Ovary (tissue), 9 donors: ENCODE data around the gene RPS6KA5. TPM values are rescaled to one million over a fixed set of nuclear protein-coding genes. Genes with fewer than 3 reads are reported as not detected.
"Not testable (repeated sequence)": the region's sequence is repeated elsewhere in the genome, so short reads cannot be mapped to it uniquely, and the experiment has no call there.

Experiments
- DNase-seq, 5 donors: peaks; one replicate each; pipeline ENCODE4 v3.0.0-alpha.2; 2019 to 2020
- H3K27ac ChIP-seq, 2 donors: fragments of 200-600 bp; one replicate each; pipeline versions ENCODE4 v1.5.1 to v1.8.0; 2019 to 2022
- H3K27me3 ChIP-seq: fragments of 200-600 bp; one replicate; pipeline ENCODE4 v1.8.0; 2022
- H3K36me3 ChIP-seq: fragments of 200-600 bp; sonication (generic); one replicate; pipeline ENCODE4 v1.5.1; 2019
- H3K4me1 ChIP-seq: one replicate; pipeline ENCODE4 v1.8.1; 2013; ENCODE audit warnings: mild to moderate bottlenecking, moderate library complexity; ENCODE audit not compliant: insufficient read depth
- H3K4me3 ChIP-seq: fragments of 200-600 bp; sonication (generic); one replicate; pipeline ENCODE4 v1.5.1; 2017
- H3K9me3 ChIP-seq, 2 donors: fragments of 200-600 bp in 1 of 2; sonication (generic) in 1 of 2; one replicate each; pipeline versions ENCODE4 v1.5.1 to v1.8.1; 2013 to 2019; ENCODE audit warnings: mild to moderate bottlenecking in 1 of 2, moderate library complexity in 1 of 2
- EP300 ChIP-seq: sonication (generic); formaldehyde crosslinking; IDR thresholded peaks from one replicate; pipeline ENCODE4 v1.6.1; 2017; ENCODE audit warnings: antibody characterized with exemption
- POLR2A ChIP-seq: fragments of 450-650 bp; IDR thresholded peaks from one replicate; pipeline ENCODE4 v1.6.1; 2017; ENCODE audit warnings: antibody characterized with exemption, mild to moderate bottlenecking, moderate library complexity
- WGBS, 3 donors: extraction: QIAGEN DNeasy Blood & Tissue Kit in 1 of 3; methylation state at CpG; one replicate each; pipeline versions ENCODE4 v1.1.5 to v1.1.7; 2013 to 2017; 5-methylcytosine and 5-hydroxymethylcytosine counted together
- intact Hi-C, 4 donors: fragments of 100-400 bp; cut with DNase I; formaldehyde crosslinking; loops; one replicate each; pipeline versions ENCODE4 v1.11.0 to v1.15.1; 2022 to 2023
- polyA plus RNA-seq, 2 donors: library from polyadenylated mRNA; stranded (reverse); fragments of 200-250 nt in 1 of 2; fragments of 350-450 nt in 1 of 2; fragmentation: Illumina TruSeq in 1 of 2; extraction: RNeasy Lipid Tissue Mini Kit (QIAGEN cat#74804) in 1 of 2; gene quantifications; one replicate each; pipeline ENCODE4 v1.2.3, GENCODE V29; 2013 to 2014
- total RNA-seq, 7 donors: library from RNA; depleted of rRNA in 2 of 7; stranded (reverse); fragments of >200 nt in 2 of 7; fragmentation: NEBNext Ultra II Directional in 3 of 7; extraction: Animal tissue kit (Norgen Biotek cat#: 25700) in 3 of 7; gene quantifications; one replicate each; pipeline versions ENCODE4 v1.1.0 to v1.2.4, GENCODE V29; 2016 to 2023
- TF ChIP-seq, protein P1 (sequence below), 3 donors: fragments of 450-650 bp in 2 of 3; fragments of 200-600 bp in 1 of 3; IDR thresholded peaks; one replicate each; pipeline versions ENCODE4 v1.5.1 to v1.8.0; 2016 to 2022; ENCODE audit warnings: antibody characterized with exemption in 3 of 3, mild to moderate bottlenecking in 1 of 3
- donor health status: DM: no; HTN: no; CAD: no; lungs with moderate emphysema.
- donor health status: DM: no; HTN: no; CAD: no.
- donor health status: Bipolar disorder and iron deficiency.
- donor health status: DM: yes; HTN: yes; CAD: no.
- donor health status: DM: no; HTN: no; CAD: no.
- donor health status: DM: yes; HTN: yes; CAD: no.

The RPS6KA5 gene
- total and polyA plus RNA-seq, 9 donors = 3.8 to 19.0 (median 8.4) TPM

DNA sequence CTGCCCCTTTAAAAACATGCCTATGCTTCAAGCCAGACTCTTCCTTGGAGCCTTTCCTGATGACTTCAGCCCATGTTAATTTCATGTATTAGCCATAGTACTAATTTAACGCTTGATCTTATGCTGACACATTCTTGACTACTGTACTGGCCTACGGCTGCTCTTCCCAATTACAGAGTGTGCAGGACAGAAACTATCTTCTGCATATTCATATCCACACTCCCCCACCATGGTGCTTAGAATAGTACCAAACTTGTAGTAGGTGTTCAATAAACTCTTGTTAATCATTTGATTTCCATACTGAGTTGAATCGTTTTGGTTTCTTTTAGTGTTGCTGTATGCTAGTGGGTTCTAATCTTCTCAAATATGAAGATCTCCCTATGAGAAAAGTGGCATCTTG is 31.6 kb upstream of the RPS6KA5 start:
- no peak for DNase-seq
- WGBS, 3 donors = 82 to 95% (median 92%) methylated on average over 3 of the region's 3 CpGs
- no peak overlapping the region for H3K4me3 ChIP-seq
- H3K9me3 ChIP-seq = no peaks in the 10 kb centered on the region
- H3K27ac ChIP-seq = no peak overlapping the region
- intact Hi-C loops = no loop called here
- peaks cover 4% of the 10 kb centered on the region for H3K4me1 ChIP-seq
- H3K36me3 ChIP-seq = no peaks in the 10 kb centered on the region
- no peaks in the 10 kb centered on the region for H3K27me3 ChIP-seq
- TF ChIP-seq EP300 = no peak
- TF ChIP-seq, protein P1, sequence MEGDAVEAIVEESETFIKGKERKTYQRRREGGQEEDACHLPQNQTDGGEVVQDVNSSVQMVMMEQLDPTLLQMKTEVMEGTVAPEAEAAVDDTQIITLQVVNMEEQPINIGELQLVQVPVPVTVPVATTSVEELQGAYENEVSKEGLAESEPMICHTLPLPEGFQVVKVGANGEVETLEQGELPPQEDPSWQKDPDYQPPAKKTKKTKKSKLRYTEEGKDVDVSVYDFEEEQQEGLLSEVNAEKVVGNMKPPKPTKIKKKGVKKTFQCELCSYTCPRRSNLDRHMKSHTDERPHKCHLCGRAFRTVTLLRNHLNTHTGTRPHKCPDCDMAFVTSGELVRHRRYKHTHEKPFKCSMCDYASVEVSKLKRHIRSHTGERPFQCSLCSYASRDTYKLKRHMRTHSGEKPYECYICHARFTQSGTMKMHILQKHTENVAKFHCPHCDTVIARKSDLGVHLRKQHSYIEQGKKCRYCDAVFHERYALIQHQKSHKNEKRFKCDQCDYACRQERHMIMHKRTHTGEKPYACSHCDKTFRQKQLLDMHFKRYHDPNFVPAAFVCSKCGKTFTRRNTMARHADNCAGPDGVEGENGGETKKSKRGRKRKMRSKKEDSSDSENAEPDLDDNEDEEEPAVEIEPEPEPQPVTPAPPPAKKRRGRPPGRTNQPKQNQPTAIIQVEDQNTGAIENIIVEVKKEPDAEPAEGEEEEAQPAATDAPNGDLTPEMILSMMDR (IDR thresholded peaks at IDR 0.05) = no peak
- no peak for TF ChIP-seq POLR2A

DNA sequence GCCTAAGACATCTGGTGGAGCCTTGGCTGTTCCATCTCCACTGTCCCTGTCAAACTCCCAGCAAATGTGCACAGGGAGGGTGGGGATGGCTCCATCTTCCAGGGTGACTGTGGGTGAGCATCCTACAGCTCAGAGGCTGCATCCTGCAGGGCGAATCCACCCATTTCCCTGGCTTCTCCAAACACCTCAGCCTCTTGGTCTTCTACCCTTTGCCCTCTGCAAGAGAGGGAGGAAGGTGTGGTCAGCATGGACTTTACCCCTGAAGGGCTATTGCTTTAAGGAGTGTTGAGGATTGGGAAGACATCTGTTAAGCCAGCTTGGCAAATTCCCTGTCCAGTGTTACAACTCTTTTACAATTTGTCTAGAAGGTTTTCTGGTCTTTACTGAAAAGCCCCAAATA is 30.3 kb upstream of the RPS6KA5 start:
- TF ChIP-seq EP300 (no peak), POLR2A (no peak)
- peaks cover 4% of the 10 kb centered on the region for H3K4me1 ChIP-seq
- whole genome bisulfite sequencing, 3 donors = 95 to 100% (median 100%) methylated on average over 1 of the region's 1 CpG

DNA sequence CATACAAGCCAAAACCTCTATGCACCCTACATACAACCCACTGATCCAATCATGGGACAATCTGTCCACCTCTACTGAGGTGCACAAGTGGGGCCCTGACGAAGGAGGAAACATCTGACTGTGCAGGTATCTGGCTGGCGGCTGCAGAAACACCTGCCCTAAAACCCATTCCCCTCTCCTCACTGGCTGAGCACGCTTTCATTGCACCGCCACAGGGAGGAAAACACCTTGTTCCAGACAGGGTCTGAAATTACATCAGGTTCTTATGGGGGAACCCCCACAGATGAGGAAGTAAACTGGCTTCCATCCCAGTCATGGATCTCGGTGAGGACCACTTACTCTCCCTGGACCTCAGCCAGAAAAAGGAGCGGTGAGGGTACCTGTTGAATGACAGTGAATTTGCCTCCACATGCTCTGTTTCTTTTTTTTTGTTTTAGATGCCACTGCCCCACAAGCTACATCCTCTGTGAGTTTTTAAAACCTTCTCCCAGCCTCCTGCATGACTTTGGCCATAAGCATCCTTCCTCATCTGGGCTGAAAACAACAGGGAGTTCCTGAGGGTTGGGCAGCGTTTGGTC is 29.6 kb upstream of the RPS6KA5 start:
- H3K27ac ChIP-seq = no peak overlapping the region
- H3K9me3 ChIP-seq = no peaks in the 10 kb centered on the region
- WGBS, 3 donors = 84 to 92% (median 91%) methylated on average over 7 of the region's 7 CpGs
- H3K4me1 ChIP-seq = peaks cover 4% of the 10 kb centered on the region
- no peak overlapping the region for H3K4me3 ChIP-seq
- TF ChIP-seq, protein P1 (IDR thresholded peaks at IDR 0.05) = no peak
- TF ChIP-seq EP300 = no peak
- TF ChIP-seq POLR2A = no peak
- no peaks in the 10 kb centered on the region for H3K36me3 ChIP-seq
- no peaks in the 10 kb centered on the region for H3K27me3 ChIP-seq
- intact Hi-C loops = no loop called here
- no peak for DNase-seq

More for the DNA sequence above, 30.3 kb upstream of the RPS6KA5 start:
- H3K36me3 ChIP-seq = no peaks in the 10 kb centered on the region
- H3K4me3 ChIP-seq = no peak overlapping the region
- intact Hi-C loops = no loop called here
- H3K27ac ChIP-seq = no peak overlapping the region
- DNase-seq = no peak
- no peaks in the 10 kb centered on the region for H3K27me3 ChIP-seq
- H3K9me3 ChIP-seq = no peaks in the 10 kb centered on the region

DNA sequence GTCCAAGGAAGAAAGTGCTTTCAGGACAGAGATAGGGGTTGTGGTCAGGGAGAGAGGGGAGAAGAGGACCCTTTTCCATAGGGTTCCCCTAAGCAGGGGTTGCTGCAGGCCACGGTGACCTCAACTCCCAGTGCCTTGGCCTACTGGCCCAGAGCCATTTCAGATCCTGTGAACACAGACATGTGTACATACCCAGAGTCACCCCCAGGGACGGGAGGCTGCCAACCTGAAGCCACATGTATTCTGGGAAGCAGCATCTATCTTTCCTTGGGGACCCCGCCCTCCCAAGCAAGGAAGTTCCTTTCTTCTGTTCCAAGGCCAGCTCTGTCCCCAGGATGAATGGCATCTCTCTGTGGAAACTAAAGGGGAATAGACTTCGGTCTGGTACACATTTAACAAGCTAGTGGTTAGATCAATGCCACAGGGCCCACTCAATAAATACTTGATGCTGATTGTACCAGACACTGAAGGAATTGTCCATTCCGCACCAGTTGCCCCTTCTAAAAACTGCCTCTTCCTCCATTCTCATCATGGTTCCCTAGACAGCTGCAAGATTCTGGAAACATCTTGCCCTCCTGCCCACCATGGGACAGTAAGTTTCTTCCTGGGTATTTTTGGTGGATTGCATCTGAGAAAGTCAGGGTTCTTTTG is 28.3 kb upstream of the RPS6KA5 start:
- Histone ChIP-seq H3K9me3 (no peaks in the 10 kb centered on the region), H3K36me3 (no peaks in the 10 kb centered on the region), H3K4me1 (peaks cover 4% of the 10 kb centered on the region), H3K27me3 (no peaks in the 10 kb centered on the region), H3K4me3 (no peak overlapping the region), H3K27ac (no peak overlapping the region)
- 85 to 91% (median 89%) methylated on average over 5 of the region's 5 CpGs for WGBS, 3 donors
- no peak for TF ChIP-seq POLR2A
- TF ChIP-seq, protein P1 (IDR thresholded peaks at IDR 0.05) = no peak
- TF ChIP-seq EP300 = no peak
- intact Hi-C loops = no loop called here
- DNase-seq = no peak

DNA sequence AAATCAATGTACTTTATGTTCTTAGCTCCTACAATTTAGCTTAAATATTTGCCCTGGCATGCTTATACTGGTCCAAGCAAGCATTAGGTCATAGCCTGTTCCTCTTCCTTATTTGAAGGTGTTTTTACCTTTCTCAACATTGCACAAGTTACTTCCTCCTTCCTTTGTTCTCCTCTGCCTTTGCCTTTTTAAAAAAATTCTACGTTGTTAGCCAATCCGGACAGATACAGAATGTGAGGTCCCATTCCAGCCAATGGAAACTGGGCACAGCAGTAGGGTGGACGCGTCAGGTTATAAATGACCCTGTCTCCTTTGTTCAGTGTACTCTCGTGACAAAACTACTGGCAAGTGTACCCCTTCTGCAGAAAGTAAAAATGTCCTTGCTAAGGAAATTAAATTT is 27.0 kb upstream of the RPS6KA5 start:
- H3K27ac ChIP-seq, H3K36me3 ChIP-seq, H3K4me3 ChIP-seq, H3K9me3 ChIP-seq, intact Hi-C loops, DNase-seq, H3K4me1 ChIP-seq, H3K27me3 ChIP-seq: not testable (repeated sequence)
- WGBS, 3 donors = 60 to 77% (median 77%) methylated on average over 5 of the region's 5 CpGs
